DMS 273 treated with DMSO at 0.1 percent for 48 hours (cell line): Measurements from ENCODE around the gene AGAP1.
"Not testable (repeated sequence)": the region's sequence is repeated elsewhere in the genome, so short reads cannot be mapped to it uniquely, and the experiment has no call there.

Source experiments
- DNase-seq: peaks from one replicate; lab custom pipeline; 2025; lab: John Stamatoyannopoulos, UW

The AGAP1 gene

GRCh38 chr2:236075802-236076201, 582.0 kb downstream of the AGAP1 start:
- no peak for DNase-seq

GRCh38 chr2:236078297-236079255, 584.7 kb downstream of the AGAP1 start:
- peak; percentile 41 for DNase-seq

- DNase-seq: no peak
Observed at GRCh38 chr2:236080412-236080811, 586.6 kb downstream of the AGAP1 start.

- no peak for DNase-seq
Observed at GRCh38 chr2:236081171-236081570, 587.3 kb downstream of the AGAP1 start.

- DNase-seq: no peak
Observed at GRCh38 chr2:236082061-236082460, 588.2 kb downstream of the AGAP1 start.

GRCh38 chr2:236083934-236084333, 590.1 kb downstream of the AGAP1 start:
- DNase-seq: no peak

- DNase-seq: no peak
Observed at GRCh38 chr2:236085211-236085610, 591.4 kb downstream of the AGAP1 start.

- no peak for DNase-seq
Observed at GRCh38 chr2:236085647-236086046, 591.8 kb downstream of the AGAP1 start.

- DNase-seq: no peak
Observed at GRCh38 chr2:236086403-236086970, 592.6 kb downstream of the AGAP1 start.

- no peak for DNase-seq
Observed at GRCh38 chr2:236086971-236087465, 593.2 kb downstream of the AGAP1 start.

GRCh38 chr2:236088368-236089057, 594.7 kb downstream of the AGAP1 start:
- DNase-seq: no peak

GRCh38 chr2:236089271-236090026, 595.6 kb downstream of the AGAP1 start:
- DNase-seq: no peak

- no peak for DNase-seq
Observed at GRCh38 chr2:236090027-236090382, 596.2 kb downstream of the AGAP1 start.

- not testable (repeated sequence) for DNase-seq
Observed at GRCh38 chr2:236090826-236091225, 597.0 kb downstream of the AGAP1 start.

GRCh38 chr2:236092714-236093113, 598.9 kb downstream of the AGAP1 start:
- no peak for DNase-seq

GRCh38 chr2:236093134-236093533, 599.3 kb downstream of the AGAP1 start:
- no peak for DNase-seq

- no peak for DNase-seq
Observed at GRCh38 chr2:236095504-236095903, 601.7 kb downstream of the AGAP1 start.

GRCh38 chr2:236101311-236101950, 607.6 kb downstream of the AGAP1 start:
- no peak for DNase-seq

- DNase-seq: no peak
Observed at GRCh38 chr2:236102971-236103370, 609.1 kb downstream of the AGAP1 start.

GRCh38 chr2:236103981-236104380, 610.1 kb downstream of the AGAP1 start:
- DNase-seq: no peak

- no peak for DNase-seq
Observed at GRCh38 chr2:236105955-236106607, 612.2 kb downstream of the AGAP1 start.
